KG1 (cell line): ENCODE results near the gene GAS2L3.

Experiments
- DNase-seq: peaks from one replicate; lab custom pipeline; 2025; lab: John Stamatoyannopoulos, UW

The GAS2L3 gene

GRCh38 chr12:100661300-100661951, 87.9 kb downstream of the GAS2L3 start:
- DNase-seq: no peak

DNA sequence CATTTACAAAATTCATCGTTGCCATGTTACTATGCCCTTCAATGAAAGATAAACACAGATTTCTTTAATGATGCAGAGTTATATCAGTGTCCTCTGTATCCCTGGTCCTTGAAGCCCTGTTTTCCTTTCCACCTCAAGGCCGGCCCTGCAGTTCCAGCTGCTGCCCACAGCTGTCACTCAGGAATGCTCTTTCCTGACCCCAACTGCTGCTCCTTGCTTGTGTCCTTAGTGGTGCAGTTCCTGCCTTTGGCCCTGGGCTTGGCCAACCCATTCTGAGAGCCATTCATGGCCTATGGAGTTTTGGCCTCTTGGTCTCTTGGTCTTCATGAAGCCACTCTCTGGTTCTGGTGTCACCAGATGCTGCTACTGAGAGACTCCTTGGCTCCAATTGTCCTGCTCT, 93.1 kb downstream of the GAS2L3 start:
- no peak for DNase-seq

- no peak for DNase-seq
Measured at GRCh38 chr12:100668945-100669536, 95.6 kb downstream of the GAS2L3 start.

DNA sequence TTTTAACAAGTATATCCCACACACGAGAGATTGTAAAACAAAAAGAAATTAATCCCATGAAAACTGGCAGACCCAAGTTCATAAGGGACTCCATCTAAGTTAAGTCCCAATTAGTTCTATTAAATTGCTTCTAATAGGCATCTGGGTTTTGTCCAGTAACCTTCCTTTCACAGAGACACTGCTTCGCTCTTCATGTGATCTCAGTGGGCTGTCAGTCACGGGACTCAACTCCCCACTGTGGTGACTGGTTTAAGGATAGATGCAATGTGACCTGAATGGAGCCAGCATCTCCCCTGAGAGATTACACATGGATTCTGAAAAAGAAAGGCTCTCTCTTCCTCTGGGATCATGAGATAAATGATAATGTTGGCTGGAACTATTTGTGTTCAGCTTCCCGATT, 96.4 kb downstream of the GAS2L3 start:
- DNase-seq: no peak

GRCh38 chr12:100671396-100672074, 98.1 kb downstream of the GAS2L3 start:
- DNase-seq: no peak

DNA sequence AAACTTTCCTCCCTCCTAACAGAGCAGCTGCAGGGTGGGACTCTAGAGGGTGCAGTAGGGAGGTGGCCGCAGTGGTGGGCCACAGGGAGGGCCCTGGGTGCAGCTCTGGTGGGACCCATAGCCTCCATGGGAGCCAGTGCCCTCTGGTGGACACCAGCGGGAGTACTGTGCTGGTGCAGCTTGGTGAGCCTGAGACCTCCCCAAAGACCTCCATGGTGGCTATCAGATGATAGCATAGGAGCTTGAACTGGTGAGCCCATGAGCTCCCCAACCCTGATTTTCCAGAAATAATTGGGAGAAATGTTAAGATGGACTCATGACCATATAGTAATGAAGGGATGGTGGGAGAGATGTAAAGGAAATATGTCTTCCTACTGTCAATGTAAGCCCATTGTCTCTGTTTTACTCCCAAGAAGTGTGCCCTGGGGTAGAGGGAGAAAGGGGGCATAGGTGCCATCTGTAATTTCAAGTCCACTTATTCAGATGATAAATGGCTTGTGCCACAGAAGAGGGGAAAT, 98.7 kb downstream of the GAS2L3 start:
- peak; percentile 0 for DNase-seq

GRCh38 chr12:100674036-100674888, 100.8 kb downstream of the GAS2L3 start:
- DNase-seq: no peak
